Fibroblast of peridontal ligament (primary cell): ENCODE data around the gene OR6C2.
"Not testable (repeated sequence)": the region's sequence is repeated elsewhere in the genome, so short reads cannot be mapped to it uniquely, and the experiment has no call there.

Experiments used
- DNase-seq: peaks from one replicate; pipeline ENCODE4 v3.0.0-alpha.2; 2010; ENCODE audit errors: extremely low read depth

OR6C2 gene

GRCh38 chr12:55472264-55472663 is 28.4 kb downstream of the OR6C2 start:
- DNase-seq: no peak

DNA sequence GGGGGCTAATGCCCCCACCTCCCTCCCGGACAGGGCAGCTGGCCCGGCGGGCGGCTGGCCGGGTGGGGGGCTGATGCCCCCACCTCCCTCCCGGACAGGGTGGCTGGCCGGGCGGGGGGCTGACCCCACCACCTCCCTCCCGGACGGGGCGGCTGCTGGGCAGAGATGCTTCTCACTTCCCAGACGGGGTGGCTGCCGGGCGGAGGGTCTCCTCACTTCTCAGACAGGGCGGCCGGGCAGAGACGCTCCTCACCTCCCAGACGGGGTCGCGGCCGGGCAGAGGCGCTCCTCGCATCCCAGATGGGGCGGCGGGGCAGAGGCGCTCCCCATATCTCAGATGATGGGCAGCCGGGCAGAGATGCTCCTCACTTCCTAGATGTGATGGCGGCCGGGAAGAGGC is 35.3 kb downstream of the OR6C2 start:
- DNase-seq: not testable (repeated sequence)

GRCh38 chr12:55484284-55484683 is 40.4 kb downstream of the OR6C2 start:
- DNase-seq: not testable (repeated sequence)

DNA sequence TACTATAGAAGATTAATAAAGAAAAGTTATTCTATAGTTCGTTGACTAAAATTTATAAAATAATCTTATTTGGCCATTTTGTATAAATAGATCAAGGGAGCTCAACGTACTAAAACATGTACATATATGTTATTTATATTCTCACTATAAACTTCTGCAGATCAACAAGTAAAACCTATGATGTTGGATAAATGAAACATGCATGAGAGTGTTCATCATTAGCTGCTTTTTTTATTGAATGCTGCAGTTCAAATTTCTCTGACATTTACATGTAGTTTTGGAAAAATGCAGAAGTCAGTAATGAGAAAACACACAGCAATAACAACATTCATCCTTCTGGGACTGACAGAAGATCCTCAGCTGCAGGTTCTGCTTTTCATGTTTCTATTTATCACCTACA is 48.2 kb downstream of the OR6C2 start, which contains the start of gene OR6C68:
OR6C68 (plus strand) TSS at position 301 of the 400 bp plus-strand sequence; CDS start at position 301, 0 bp downstream.
- no peak for DNase-seq

- no peak for DNase-seq
Measured at GRCh38 chr12:55495490-55495889, 51.6 kb downstream of the OR6C2 start.

- DNase-seq: no peak
Measured at GRCh38 chr12:55499231-55499630, 55.4 kb downstream of the OR6C2 start.

- DNase-seq: no peak
Measured at GRCh38 chr12:55499810-55500252, 56.0 kb downstream of the OR6C2 start.

- no peak for DNase-seq
Measured at GRCh38 chr12:55501601-55502000, 57.7 kb downstream of the OR6C2 start.
